KMS-11 (cell line): Measurements from ENCODE around the gene HS6ST2.

Source experiments
- H2AFZ ChIP-seq: fragments of 200-600 bp; sonication (generic); 2 replicates; pipeline ENCODE4 v1.6.1; 2016; ENCODE audit warnings: antibody characterized with exemption, mixed run types, low read depth
- H3K27ac ChIP-seq: fragments of 200-600 bp; sonication (generic); 2 replicates; pipeline ENCODE4 v1.6.1; 2016; ENCODE audit warnings: mild to moderate bottlenecking, mixed run types
- H3K27me3 ChIP-seq: fragments of 200-600 bp; sonication (generic); 2 replicates; pipeline ENCODE4 v1.6.1; 2017; ENCODE audit warnings: mild to moderate bottlenecking, low read depth, mixed run types, moderate library complexity; ENCODE audit not compliant: insufficient read depth
- H3K36me3 ChIP-seq: fragments of 200-600 bp; sonication (generic); 2 replicates; pipeline ENCODE4 v1.6.1; 2017; ENCODE audit warnings: mild to moderate bottlenecking, mixed run types; ENCODE audit not compliant: insufficient read depth
- H3K4me1 ChIP-seq: fragments of 200-600 bp; sonication (generic); 2 replicates; pipeline ENCODE4 v1.6.1; 2016; ENCODE audit warnings: mild to moderate bottlenecking, low read depth, mixed run types; ENCODE audit not compliant: poor library complexity, severe bottlenecking
- H3K4me2 ChIP-seq: fragments of 200-600 bp; sonication (generic); 2 replicates; pipeline ENCODE4 v1.7.0; 2016; ENCODE audit warnings: mild to moderate bottlenecking, mixed run types
- H3K4me3 ChIP-seq: fragments of 200-600 bp; sonication (generic); IDR thresholded peaks from 2 replicates; pipeline ENCODE4 v1.6.1; 2017; ENCODE audit warnings: low read depth, low read length, mixed read lengths; ENCODE audit not compliant: insufficient read depth
- H3K79me2 ChIP-seq: fragments of 200-600 bp; sonication (generic); 2 replicates; pipeline ENCODE4 v1.6.1; 2016; ENCODE audit warnings: low read depth, mixed run types; ENCODE audit not compliant: insufficient read depth
- H3K9ac ChIP-seq: fragments of 200-600 bp; sonication (generic); 2 replicates; pipeline ENCODE4 v1.6.1; 2016; ENCODE audit warnings: mild to moderate bottlenecking, mixed run types
- H4K20me1 ChIP-seq: fragments of 200-600 bp; sonication (generic); 2 replicates; pipeline ENCODE4 v1.6.1; 2016; ENCODE audit warnings: mild to moderate bottlenecking, mixed run types; ENCODE audit not compliant: insufficient read depth
- CTCF ChIP-seq: fragments of 200-600 bp; sonication (generic); conservative IDR thresholded peaks from 2 replicates; pipeline ENCODE4 v1.6.1; 2017; ENCODE audit warnings: low read depth, mild to moderate bottlenecking, antibody characterized with exemption, low read length, moderate library complexity, mixed read lengths

Gene HS6ST2

GRCh38 chrX:132875650-132876522 lies 82.5 kb downstream of the HS6ST2 start:
- H3K4me2 ChIP-seq: no peak overlapping the region
- H3K4me3 ChIP-seq: no peak overlapping the region
- no peaks in the 10 kb centered on the region for H3K79me2 ChIP-seq
- no peak overlapping the region for H2AFZ ChIP-seq
- no peaks in the 10 kb centered on the region for H4K20me1 ChIP-seq
- H3K27me3 ChIP-seq: no peaks in the 10 kb centered on the region
- no peak for TF ChIP-seq CTCF
- H3K27ac ChIP-seq: no peak overlapping the region
- no peaks in the 10 kb centered on the region for H3K4me1 ChIP-seq
- no peaks in the 10 kb centered on the region for H3K36me3 ChIP-seq
- H3K9ac ChIP-seq: no peak overlapping the region

- Histone ChIP-seq H3K36me3 (no peaks in the 10 kb centered on the region), H3K4me3 (no peak overlapping the region), H2AFZ (no peak overlapping the region), H4K20me1 (no peaks in the 10 kb centered on the region), H3K27me3 (no peaks in the 10 kb centered on the region), H3K79me2 (no peaks in the 10 kb centered on the region), H3K9ac (no peak overlapping the region), H3K4me1 (no peaks in the 10 kb centered on the region), H3K4me2 (no peak overlapping the region), H3K27ac (no peak overlapping the region)
- no peak for TF ChIP-seq CTCF
Measured at GRCh38 chrX:132862562-132862961, 95.9 kb downstream of the HS6ST2 start.

DNA sequence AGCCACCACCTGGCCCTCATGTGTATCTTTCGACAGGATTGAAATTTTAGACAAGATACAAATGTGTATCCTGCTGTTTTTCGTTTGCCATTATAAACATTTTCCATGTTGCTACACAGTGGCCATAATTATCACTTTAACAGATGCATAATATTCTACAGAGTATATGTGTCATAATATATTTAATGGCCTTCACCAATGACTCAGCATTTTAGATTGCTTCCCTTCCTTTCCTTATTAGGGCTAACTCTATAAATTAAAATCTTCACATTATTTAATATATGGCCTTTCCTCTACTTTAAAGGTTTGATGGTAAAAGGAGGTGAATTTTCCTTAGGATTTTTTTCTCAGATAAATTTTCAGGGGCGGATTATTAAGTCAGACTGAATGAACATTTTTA lies 97.4 kb downstream of the HS6ST2 start:
- H3K36me3 ChIP-seq: no peaks in the 10 kb centered on the region
- no peak overlapping the region for H3K27ac ChIP-seq
- H3K4me2 ChIP-seq: no peak overlapping the region
- no peak overlapping the region for H3K4me3 ChIP-seq
- no peaks in the 10 kb centered on the region for H4K20me1 ChIP-seq
- H3K4me1 ChIP-seq: peaks cover under 1% of the 10 kb centered on the region
- H3K79me2 ChIP-seq: no peaks in the 10 kb centered on the region
- no peak overlapping the region for H3K9ac ChIP-seq
- TF ChIP-seq CTCF: no peak
- H2AFZ ChIP-seq: no peak overlapping the region
- H3K27me3 ChIP-seq: no peaks in the 10 kb centered on the region

- Histone ChIP-seq H3K4me1 (peaks cover 10% of the 10 kb centered on the region), H3K27ac (no peak overlapping the region), H3K27me3 (no peaks in the 10 kb centered on the region), H3K36me3 (no peaks in the 10 kb centered on the region), H4K20me1 (no peaks in the 10 kb centered on the region), H3K4me3 (no peak overlapping the region), H3K4me2 (no peak overlapping the region), H3K9ac (no peak overlapping the region), H3K79me2 (no peaks in the 10 kb centered on the region), H2AFZ (no peak overlapping the region)
- no peak for TF ChIP-seq CTCF
Measured at GRCh38 chrX:132860200-132860599, 98.2 kb downstream of the HS6ST2 start.
